ENCODE data around the gene RAB3B. TPM values are rescaled to one million over a fixed set of nuclear protein-coding genes. Genes with fewer than 3 reads are reported as not detected.
"Not testable (repeated sequence)": the region's sequence is repeated elsewhere in the genome, so short reads cannot be mapped to it uniquely, and the experiment has no call there.

RAB3B gene
- total and polyA plus RNA-seq, 5 donors, result 0.02 to 0.06 TPM; not detected in 3

- intact Hi-C loops (cut with DNase I), result loop anchor here in 2 of 4 donors (5.0 kb wide), 1 partner anchor 108 kb away; no protein-coding TSS in a partner anchor
- not testable (repeated sequence) for H3K4me1 ChIP-seq (ENCODE audit: control insufficient read depth, insufficient read depth, low read length); ATAC-seq; H3K27me3 ChIP-seq (ENCODE audit: control insufficient read depth, insufficient read depth); H3K9me3 ChIP-seq (ENCODE audit: control insufficient read depth, low read length); H3K27ac ChIP-seq (ENCODE audit: low read length); H3K4me3 ChIP-seq (ENCODE audit: low read length); DNase-seq
- 65% methylated on average over 2 of the region's 2 CpGs for WGBS
These were observed 95.8 kb downstream of the RAB3B start for GRCh38 chr1:51894748-51895147.

GRCh38 chr1:51878616-51879336 is 111.7 kb downstream of the RAB3B start, which contains the start of gene NRDC:
TSS of gene NRDC (minus strand) at chr1:51878727. CDS start at chr1:51878615, 112 bp downstream.
- ATAC-seq (peak; percentile 98 to 99), DNase-seq (peak; percentile 100)
- intact Hi-C loops (cut with DNase I), result no loop called here
- WGBS, result under 1% methylated on average over 54 of the region's 54 CpGs
- peak within 1 kb of the TSS; percentile 89 for H3K4me3 ChIP-seq (ENCODE audit: low read length)
- peaks cover 4% of the 10 kb centered on the region for H3K4me1 ChIP-seq (ENCODE audit: control insufficient read depth, insufficient read depth, low read length)
- H3K9me3 ChIP-seq (ENCODE audit: control insufficient read depth, low read length), result no peaks in the 10 kb centered on the region
- no peaks in the 10 kb centered on the region for H3K27me3 ChIP-seq (ENCODE audit: control insufficient read depth, insufficient read depth)
- peak within 1 kb of the TSS; percentile 96 for H3K27ac ChIP-seq (ENCODE audit: low read length)

GRCh38 chr1:51878308-51878615 is 112.2 kb downstream of the RAB3B start:
- peak overlapping the region; percentile 88 for H3K27ac ChIP-seq (ENCODE audit: low read length)
- ATAC-seq (no peak), DNase-seq (no peak)
- peaks cover 4% of the 10 kb centered on the region for H3K4me1 ChIP-seq (ENCODE audit: control insufficient read depth, insufficient read depth, low read length)
- no peaks in the 10 kb centered on the region for H3K27me3 ChIP-seq (ENCODE audit: control insufficient read depth, insufficient read depth)
- WGBS, result under 1% methylated on average over 17 of the region's 17 CpGs
- peak overlapping the region; percentile 87 for H3K4me3 ChIP-seq (ENCODE audit: low read length)
- intact Hi-C loops (cut with DNase I), result no loop called here
- H3K9me3 ChIP-seq (ENCODE audit: control insufficient read depth, low read length), result no peaks in the 10 kb centered on the region

GRCh38 chr1:51877434-51878307 is 112.8 kb downstream of the RAB3B start:
- Histone ChIP-seq H3K27me3 (ENCODE audit: control insufficient read depth, insufficient read depth) (no peaks in the 10 kb centered on the region), H3K4me1 (ENCODE audit: control insufficient read depth, insufficient read depth, low read length) (peaks cover 4% of the 10 kb centered on the region), H3K4me3 (ENCODE audit: low read length) (peak overlapping the region; percentile 87), H3K9me3 (ENCODE audit: control insufficient read depth, low read length) (no peaks in the 10 kb centered on the region), H3K27ac (ENCODE audit: low read length) (peak overlapping the region; percentile 88)
- intact Hi-C loops (cut with DNase I), result no loop called here
- ATAC-seq (peak in 1 of 2 donors; percentile 21), DNase-seq (peak in 1 of 3 donors; percentile 47)
- 13% methylated on average over 21 of the region's 21 CpGs for WGBS

- intact Hi-C loops (cut with DNase I), result no loop called here
- H3K27ac ChIP-seq (ENCODE audit: low read length), result no peak overlapping the region
- no peak overlapping the region for H3K4me3 ChIP-seq (ENCODE audit: low read length)
- H3K4me1 ChIP-seq (ENCODE audit: control insufficient read depth, insufficient read depth, low read length), result peaks cover 8% of the 10 kb centered on the region
- ATAC-seq (no peak), DNase-seq (no peak)
- H3K9me3 ChIP-seq (ENCODE audit: control insufficient read depth, low read length), result no peaks in the 10 kb centered on the region
- H3K27me3 ChIP-seq (ENCODE audit: control insufficient read depth, insufficient read depth), result no peaks in the 10 kb centered on the region
These were observed 114.7 kb downstream of the RAB3B start for GRCh38 chr1:51875836-51876235.

- Histone ChIP-seq H3K27me3 (ENCODE audit: control insufficient read depth, insufficient read depth) (no peaks in the 10 kb centered on the region), H3K4me3 (ENCODE audit: low read length) (no peak overlapping the region), H3K4me1 (ENCODE audit: control insufficient read depth, insufficient read depth, low read length) (peaks cover 8% of the 10 kb centered on the region), H3K27ac (ENCODE audit: low read length) (no peak overlapping the region), H3K9me3 (ENCODE audit: control insufficient read depth, low read length) (no peaks in the 10 kb centered on the region)
- intact Hi-C loops (cut with DNase I), result no loop called here
- 74% methylated on average over 6 of the region's 6 CpGs for WGBS
- ATAC-seq (no peak), DNase-seq (no peak)
These were observed 115.2 kb downstream of the RAB3B start for GRCh38 chr1:51875291-51875772.

- H3K27me3 ChIP-seq (ENCODE audit: control insufficient read depth, insufficient read depth); DNase-seq; H3K27ac ChIP-seq (ENCODE audit: low read length); intact Hi-C loops (cut with DNase I); H3K4me3 ChIP-seq (ENCODE audit: low read length); H3K9me3 ChIP-seq (ENCODE audit: control insufficient read depth, low read length); H3K4me1 ChIP-seq (ENCODE audit: control insufficient read depth, insufficient read depth, low read length); ATAC-seq: not testable (repeated sequence)
- 100% methylated on average over 1 of the region's 1 CpG for WGBS
These were observed 117.2 kb downstream of the RAB3B start for GRCh38 chr1:51873270-51873669.

- intact Hi-C loops (cut with DNase I), result no loop called here
- Histone ChIP-seq H3K9me3 (ENCODE audit: control insufficient read depth, low read length) (no peaks in the 10 kb centered on the region), H3K27me3 (ENCODE audit: control insufficient read depth, insufficient read depth) (no peaks in the 10 kb centered on the region), H3K4me3 (ENCODE audit: low read length) (no peak overlapping the region), H3K4me1 (ENCODE audit: control insufficient read depth, insufficient read depth, low read length) (peaks cover 4% of the 10 kb centered on the region), H3K27ac (ENCODE audit: low read length) (no peak overlapping the region)
- DNase-seq, result no peak
- 89% methylated on average over 6 of the region's 6 CpGs for WGBS
- ATAC-seq, result no peak
These were observed 119.0 kb downstream of the RAB3B start for GRCh38 chr1:51871351-51871975.

- DNase-seq, result no peak
- 92% methylated on average over 7 of the region's 7 CpGs for WGBS
- intact Hi-C loops (cut with DNase I), result no loop called here
- Histone ChIP-seq H3K4me1 (ENCODE audit: control insufficient read depth, insufficient read depth, low read length) (peaks cover 4% of the 10 kb centered on the region), H3K27ac (ENCODE audit: low read length) (no peak overlapping the region), H3K4me3 (ENCODE audit: low read length) (no peak overlapping the region), H3K9me3 (ENCODE audit: control insufficient read depth, low read length) (no peaks in the 10 kb centered on the region), H3K27me3 (ENCODE audit: control insufficient read depth, insufficient read depth) (no peaks in the 10 kb centered on the region)
- no peak for ATAC-seq
These were observed 119.7 kb downstream of the RAB3B start for GRCh38 chr1:51870603-51871350.

- no peak overlapping the region for H3K27ac ChIP-seq (ENCODE audit: low read length)
- no peaks in the 10 kb centered on the region for H3K27me3 ChIP-seq (ENCODE audit: control insufficient read depth, insufficient read depth)
- no peaks in the 10 kb centered on the region for H3K9me3 ChIP-seq (ENCODE audit: control insufficient read depth, low read length)
- H3K4me3 ChIP-seq (ENCODE audit: low read length), result no peak overlapping the region
- 90% methylated on average over 4 of the region's 4 CpGs for WGBS
- DNase-seq (no peak), ATAC-seq (no peak)
- intact Hi-C loops (cut with DNase I), result no loop called here
- peaks cover 4% of the 10 kb centered on the region for H3K4me1 ChIP-seq (ENCODE audit: control insufficient read depth, insufficient read depth, low read length)
These were observed 122.8 kb downstream of the RAB3B start for GRCh38 chr1:51867479-51868232.
